Measurements from ENCODE around the gene PHF21B.
"Not testable (repeated sequence)": the region's sequence is repeated elsewhere in the genome, so short reads cannot be mapped to it uniquely, and the experiment has no call there.

The PHF21B gene

DNA sequence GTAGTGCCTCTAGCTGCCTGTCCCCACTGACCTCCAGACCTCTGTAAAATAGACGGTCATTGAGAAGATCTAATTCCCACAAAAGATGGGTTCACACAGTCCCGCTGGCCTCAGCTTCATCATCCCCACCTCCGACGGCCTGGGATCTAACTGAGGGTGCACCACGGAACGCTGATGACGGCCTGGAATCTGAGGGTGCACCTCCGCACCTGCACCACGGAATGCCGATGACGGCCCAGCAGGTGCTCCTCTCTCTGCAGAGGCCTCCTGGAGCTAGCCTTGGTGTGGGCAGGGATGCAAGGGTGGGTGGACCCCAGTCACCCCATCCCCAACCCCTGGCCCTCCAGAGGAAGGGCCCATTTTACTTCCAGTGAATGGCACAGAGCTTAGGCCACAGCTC, 77.3 kb downstream of the PHF21B start:
- no peak for FAIRE-seq

DNA sequence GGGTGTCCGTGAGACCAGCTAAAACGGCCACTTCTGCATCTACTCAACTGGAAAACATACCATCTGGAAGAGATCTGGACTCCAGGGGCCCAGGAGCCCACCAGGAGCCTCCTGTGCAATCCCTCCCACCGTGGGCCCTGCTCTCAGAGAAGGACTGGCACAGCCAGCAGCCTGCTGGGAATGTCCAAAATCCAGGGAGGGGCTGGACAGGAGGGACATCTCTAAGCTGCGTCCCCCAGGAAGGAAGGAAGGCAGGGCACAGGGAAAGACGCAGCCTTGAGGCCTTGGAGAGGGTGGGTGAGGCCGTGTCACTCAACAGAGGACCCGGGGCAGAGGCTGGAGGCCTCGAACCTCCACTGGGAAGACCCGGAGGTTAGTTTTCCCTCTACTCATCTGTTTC, 78.0 kb downstream of the PHF21B start:
- no peak for FAIRE-seq

GRCh38 chr22:44931077-44931540, 78.7 kb downstream of the PHF21B start:
- FAIRE-seq: no peak

GRCh38 chr22:44930711-44931035, 79.1 kb downstream of the PHF21B start:
- no peak for FAIRE-seq

- no peak for FAIRE-seq
Measured at GRCh38 chr22:44930016-44930710, 79.6 kb downstream of the PHF21B start.

DNA sequence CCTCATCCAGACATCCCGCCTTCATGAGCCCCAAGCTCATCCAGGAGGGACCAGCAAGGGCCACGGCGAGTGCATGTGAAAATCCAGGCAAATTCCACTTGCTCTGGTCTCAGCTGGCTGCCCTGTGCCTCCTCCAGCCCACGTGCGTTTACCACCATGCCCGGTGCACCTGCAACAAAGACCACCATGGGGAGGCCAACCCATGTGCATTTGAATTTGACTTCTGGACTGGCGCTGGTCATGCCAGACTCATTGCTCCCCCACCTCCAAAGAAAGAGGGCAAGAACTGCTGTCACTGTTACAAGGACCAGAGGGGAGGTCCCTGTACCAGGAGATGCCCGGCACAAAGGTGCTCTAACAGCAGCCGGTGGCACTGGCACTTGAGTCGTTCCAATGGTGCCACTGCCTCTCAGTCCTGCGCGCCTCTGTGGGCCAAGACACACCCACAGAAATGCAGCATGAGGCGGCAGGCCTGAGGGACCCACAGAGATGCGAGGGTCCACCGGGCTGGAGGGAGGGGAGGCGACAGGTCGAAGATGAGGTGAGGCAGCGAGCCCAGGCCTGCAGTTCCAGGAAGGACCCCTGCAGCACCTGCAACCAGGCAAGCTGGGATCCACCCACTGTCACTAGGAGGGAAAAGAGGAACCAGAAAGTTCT, 80.3 kb downstream of the PHF21B start:
- no peak for FAIRE-seq

DNA sequence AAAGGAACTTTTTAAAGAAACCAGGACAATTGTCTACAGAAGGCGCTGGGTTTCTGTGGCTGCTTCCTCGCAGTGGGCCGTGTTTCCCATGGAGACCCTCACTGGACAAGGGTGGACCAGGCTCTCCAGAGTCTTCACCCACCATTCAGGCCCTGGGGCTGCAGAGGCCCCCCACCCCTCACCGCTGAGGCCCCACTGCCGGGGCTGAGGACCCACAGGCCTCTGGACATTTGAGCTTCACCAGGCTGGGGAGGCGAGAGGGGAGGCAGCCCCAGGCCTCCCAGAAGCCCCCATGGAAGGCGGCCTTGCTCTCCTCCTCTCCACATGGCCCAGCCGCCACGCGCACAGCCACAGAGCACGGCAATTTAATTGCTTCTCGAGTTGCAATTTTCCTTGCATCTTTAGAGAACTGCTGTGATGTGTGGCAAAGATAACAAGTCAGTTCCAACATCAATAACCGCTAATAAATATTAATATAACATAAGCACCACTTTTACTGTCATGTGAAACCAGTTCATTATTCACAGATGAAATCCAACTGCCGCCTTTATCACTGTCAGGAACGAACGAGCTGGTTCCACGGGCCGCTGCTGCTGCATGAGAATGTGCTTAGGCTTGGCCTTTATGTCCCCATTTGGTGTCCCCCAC, 81.0 kb downstream of the PHF21B start:
- no peak for FAIRE-seq

DNA sequence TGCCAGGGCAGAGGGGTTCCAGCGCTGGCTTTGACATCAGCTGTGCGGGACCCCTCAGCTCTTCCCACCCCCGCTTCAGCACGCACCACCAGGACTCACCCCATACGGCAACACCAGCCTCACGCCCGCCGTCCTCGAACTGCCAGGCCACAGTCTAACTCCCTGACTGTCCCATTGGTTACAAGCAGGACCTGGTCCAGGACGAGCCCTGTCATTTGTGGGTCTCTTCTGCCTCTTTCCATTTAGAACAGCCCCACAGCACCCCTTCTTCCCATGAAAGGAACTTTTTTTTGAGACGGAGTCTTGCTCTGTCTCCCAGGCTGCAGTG, 81.7 kb downstream of the PHF21B start:
- FAIRE-seq: no peak

- no peak for FAIRE-seq
Measured at GRCh38 chr22:44927463-44928135, 82.2 kb downstream of the PHF21B start.

DNA sequence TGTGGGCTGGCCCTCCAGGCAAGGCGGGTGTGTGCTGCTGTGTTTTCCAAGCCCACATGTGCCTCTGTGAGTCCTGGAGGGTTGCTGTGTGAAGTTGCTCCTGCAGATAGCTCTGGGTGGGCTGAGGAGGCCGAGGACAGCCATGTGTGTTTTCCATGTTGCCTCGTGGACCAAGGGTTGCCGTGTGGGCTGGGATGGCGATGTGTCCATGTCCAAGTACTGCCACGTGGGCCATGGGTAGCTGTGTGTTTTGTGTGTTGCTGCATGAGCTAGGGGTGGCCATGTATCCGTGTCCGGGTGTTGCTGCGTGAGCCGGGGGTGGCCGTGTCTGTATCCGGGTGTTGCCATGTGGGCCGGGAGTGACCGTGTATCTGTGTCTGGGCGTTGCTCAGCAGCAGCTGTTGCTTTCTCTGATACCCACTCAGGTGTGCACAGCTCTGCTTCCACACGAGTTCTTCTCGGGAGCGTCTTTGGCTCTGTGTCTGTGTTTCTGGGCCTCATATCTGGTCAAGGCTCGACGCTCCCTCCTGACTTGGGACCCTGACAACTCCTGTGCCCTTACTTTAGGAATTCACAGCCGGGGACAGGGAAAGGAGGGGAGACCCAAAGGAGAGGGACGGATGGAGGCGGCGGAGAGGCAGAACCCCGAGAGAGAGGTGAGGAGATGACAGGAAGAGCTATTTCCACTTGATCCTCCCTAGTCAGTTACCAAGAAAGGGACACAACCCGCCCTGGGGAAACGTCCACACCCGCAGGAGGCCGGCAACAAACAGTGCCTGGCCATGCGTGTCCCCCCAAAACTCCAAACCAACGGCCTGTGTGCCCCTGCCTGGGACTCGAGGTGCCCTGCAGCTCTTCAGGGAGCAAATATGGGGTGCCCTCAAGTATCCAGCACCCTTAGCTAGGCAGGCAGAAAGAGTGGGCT, 83.1 kb downstream of the PHF21B start:
- no peak for FAIRE-seq

DNA sequence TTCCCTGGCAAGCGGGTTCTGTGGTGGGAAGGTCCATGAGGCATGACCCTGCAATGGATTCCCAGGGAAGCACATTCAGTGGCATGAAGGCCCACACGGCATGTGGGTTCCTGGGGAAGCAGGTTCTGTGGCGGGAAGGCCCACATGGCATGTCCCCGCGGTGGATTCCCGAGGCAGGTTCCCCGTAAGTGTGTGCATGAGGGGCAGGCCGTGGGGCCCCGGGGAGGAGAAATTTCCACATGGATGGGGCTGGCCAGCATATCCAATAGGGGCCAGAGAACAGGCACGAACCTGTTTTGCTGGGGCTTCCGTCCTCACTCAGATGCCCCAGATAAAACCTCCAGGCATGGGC, 83.7 kb downstream of the PHF21B start:
- no peak for FAIRE-seq

DNA sequence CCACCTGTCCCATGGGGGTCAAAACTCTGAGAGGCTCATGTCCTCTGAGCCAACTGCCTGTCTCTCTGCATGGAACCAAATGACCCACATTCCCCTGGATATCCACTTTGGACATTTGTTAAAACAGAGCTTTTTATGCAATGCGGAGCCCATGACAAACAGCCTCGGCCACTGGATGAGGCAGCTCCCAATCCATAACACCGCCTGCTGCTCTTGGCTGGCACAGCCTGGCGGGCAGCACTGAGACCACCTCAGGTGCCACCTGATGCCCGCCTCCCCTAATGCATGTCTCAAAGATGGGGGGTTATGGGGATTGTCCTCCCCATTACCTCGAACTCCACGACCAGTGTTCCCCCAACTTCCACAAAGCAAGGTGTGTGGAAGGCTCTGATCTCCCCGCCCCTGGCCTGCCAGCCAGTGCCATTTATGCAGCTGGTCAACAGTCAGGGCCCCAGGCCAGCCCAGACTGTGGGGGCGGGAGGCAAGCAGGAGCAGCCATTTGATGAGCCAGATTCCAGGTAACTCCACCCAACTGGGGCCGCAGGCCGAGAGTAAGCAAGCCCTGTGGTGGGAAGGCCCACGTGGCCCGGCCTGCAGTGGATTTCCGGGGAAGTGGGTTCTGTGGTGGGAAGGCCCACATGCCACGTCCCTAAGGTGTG, 84.2 kb downstream of the PHF21B start:
- no peak for FAIRE-seq

DNA sequence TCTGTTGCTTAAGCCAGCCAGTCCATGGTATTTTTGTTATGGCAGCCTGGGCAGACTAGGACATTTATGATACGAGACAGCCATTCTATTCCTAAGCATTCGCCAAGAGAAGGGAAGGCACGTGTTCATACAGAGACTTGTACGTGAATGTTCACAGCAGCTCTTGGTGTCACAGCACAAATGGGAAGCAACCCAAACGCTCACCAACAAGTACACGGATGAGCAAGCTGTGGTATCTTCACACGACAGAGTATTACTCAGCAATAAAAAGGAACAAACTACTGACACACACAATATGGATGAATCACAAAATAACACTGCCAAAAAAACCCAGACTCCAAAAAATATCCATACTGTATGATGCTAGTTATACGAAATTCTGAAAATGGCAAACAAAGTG, 85.1 kb downstream of the PHF21B start:
- FAIRE-seq: no peak

GRCh38 chr22:44924098-44924497, 85.7 kb downstream of the PHF21B start:
- no peak for FAIRE-seq

DNA sequence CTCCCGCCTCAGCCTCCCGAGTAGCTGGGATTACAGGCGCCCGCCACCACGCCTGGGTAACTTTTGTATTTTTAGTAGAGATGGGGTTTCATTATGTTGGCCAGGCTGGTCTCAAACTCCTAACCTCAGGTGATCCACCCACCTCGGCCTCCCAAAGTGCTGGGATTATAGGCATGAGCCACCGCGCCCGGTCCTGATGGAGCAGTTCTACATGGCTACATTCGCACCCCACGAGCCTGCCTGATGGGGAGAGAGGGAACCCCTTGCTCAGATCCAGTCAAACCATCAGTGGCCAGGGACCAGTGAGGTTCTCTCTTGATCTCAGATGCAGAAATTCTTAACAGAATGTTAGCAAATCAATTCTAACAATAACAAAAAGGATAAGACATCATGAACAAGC, 88.0 kb downstream of the PHF21B start:
- FAIRE-seq: not testable (repeated sequence)

DNA sequence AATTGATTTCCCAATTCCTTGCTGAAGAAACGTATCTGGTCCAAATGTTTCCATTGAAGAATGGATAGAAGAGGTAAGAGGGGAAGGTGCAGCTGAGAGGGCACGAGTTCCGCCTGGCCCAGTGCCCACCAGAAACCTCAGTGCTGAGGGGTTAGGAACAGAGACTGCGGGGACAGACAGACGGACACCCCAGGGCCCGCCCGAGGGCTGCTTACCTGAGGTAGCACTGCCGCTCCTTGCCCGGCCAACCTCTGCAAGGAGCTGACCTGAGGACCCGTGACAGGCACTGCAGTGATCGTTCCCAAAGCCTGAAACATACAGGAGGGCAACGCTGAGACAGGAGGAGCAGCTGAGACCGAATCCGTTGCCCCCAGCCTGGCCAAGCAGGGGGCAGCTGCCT, 89.6 kb downstream of the PHF21B start:
- no peak for FAIRE-seq

DNA sequence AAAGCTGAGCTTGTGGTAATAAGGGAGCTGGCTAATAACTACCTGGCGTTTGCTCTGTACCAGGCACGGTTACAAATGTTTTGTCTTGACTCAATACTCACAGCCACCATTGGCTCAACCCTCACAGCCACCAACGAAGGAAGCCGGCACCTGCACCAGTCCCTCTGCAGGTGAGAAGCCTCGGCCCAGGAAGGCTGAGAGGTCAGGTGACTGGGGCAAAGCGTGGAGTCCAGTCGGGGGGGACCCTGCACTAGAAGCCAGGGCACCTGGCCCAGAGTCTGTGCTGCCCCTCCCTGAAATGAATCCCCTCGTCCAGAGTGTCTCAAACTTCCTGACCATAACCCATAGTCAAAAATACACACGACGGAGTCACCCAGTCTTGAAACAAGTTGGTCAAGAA, 90.1 kb downstream of the PHF21B start:
- FAIRE-seq: no peak

- FAIRE-seq: no peak
Measured at GRCh38 chr22:44918925-44919392, 90.8 kb downstream of the PHF21B start.

- FAIRE-seq: no peak
Measured at GRCh38 chr22:44918166-44918924, 91.5 kb downstream of the PHF21B start.

DNA sequence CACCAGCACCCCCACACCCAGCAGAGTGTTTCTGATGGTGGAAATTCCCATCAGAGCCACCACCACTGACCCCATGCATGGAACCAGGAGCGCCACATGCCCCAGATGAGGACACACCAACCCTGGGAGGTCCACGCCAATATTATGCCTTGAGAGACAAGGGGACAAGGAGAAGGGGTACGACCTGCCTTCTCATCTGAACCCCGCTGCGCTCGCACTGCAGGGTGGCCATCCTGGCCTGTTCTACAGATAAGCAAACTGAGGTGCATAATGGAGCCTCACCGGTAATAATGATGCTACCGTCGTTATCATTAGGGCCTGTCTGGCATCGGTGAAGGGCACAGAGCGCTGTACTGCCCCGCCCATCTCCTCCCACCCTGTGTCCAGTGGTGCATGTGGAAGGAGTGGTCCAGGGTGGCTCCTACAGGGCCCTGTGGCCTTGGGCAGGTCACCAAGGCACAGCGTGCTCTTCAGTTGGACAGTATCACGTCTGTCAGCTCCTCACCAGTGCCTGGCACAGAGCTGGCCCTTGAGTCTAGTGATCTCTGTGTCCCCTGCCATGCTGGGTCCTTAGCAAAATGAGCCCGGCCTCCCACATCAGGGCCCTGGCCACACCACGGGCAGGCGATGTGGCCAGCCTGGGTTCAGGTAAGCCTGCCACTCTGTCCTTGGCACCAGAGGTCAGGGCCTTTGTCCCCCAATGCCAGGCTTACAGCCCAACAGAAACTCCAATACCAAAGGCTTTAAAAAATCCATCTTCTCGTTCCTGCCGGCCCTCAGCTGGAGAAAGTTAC, 92.2 kb downstream of the PHF21B start:
- no peak for FAIRE-seq
